HG02885 (cell line): Measurements from ENCODE around the gene NPAS2.

Experiments used
- ATAC-seq: cut with Tn5 transposase; IDR thresholded peaks from one replicate; pipeline ENCODE4 v1.9.1; 2021; ENCODE audit warnings: mild to moderate bottlenecking; ENCODE audit not compliant: unreplicated experiment, poor library complexity

The NPAS2 gene

GRCh38 chr2:100955226-100955625, 135.3 kb downstream of the NPAS2 start:
- ATAC-seq: no peak

DNA sequence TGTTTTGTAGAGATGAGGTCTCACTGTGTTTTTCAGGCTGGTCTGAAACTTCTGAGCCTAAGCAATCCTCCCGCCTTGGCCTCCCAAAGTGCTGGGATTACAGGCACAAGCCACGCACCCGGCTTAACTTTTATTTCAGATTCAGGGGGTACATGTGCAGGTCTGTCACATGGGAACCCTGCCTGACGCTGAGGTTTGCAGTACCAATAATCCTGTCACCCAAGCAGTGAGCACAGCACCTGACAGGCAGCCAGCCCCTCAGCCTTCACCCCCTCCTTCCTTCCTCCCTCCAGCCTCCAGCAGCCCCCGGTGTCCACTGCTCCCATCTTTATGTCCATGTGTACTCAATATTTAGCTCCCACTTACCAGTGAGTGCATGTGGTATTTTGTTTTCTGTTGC, 136.1 kb downstream of the NPAS2 start:
- no peak for ATAC-seq

GRCh38 chr2:100957996-100958653, 138.2 kb downstream of the NPAS2 start:
- ATAC-seq: no peak

- no peak for ATAC-seq
These were observed 139.4 kb downstream of the NPAS2 start for GRCh38 chr2:100959225-100959880.

- no peak for ATAC-seq
These were observed 140.7 kb downstream of the NPAS2 start for GRCh38 chr2:100960688-100961087.

GRCh38 chr2:100962366-100963025, 142.6 kb downstream of the NPAS2 start:
- no peak for ATAC-seq

- no peak for ATAC-seq
These were observed 143.1 kb downstream of the NPAS2 start for GRCh38 chr2:100963026-100963375.

DNA sequence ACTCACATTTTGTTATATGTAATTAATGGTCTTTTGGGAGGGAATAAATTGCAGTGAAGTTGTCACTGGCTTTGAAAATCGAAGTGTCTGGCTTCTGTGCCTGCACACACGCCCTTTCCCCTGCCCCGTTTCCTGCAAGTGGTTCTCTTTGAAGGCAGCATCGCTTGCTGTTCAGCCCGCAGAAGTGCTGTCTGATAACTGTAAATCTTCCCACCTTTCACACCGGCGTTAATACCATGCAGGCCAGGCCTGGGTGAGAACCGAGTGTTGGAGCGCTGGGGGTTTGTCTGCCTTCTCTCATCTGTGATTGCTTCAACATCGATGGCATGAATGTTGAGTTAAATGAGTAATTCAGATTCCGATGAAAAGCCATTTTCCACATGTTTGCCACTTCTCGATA, 144.3 kb downstream of the NPAS2 start:
- no peak for ATAC-seq

DNA sequence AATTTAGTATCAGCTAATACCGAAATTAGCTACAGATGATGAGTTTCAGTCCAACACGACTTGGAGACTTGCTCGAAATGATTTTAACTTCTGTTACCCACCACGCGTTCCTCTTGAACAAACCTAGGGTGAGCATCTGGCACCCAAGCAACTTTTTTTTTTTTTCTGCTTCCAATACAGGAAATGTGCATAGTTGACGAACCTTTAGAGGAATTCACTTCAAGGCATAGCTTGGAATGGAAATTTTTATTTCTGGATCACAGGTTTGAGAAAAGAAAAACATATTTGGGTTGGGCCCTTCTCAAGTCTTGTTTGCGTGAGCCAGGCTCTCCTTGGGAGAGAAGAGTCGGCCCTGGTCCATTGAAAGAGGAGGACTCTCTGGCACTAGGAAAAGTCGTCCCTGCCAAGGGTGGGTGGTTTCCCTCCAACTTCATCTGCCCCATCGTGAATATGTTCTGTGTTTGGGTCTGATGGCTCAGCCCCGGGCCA, 144.8 kb downstream of the NPAS2 start:
- ATAC-seq: no peak

GRCh38 chr2:100965596-100965995, 145.7 kb downstream of the NPAS2 start:
- no peak for ATAC-seq

GRCh38 chr2:100967716-100968115, 147.8 kb downstream of the NPAS2 start:
- ATAC-seq: no peak

GRCh38 chr2:100968146-100969145, 148.5 kb downstream of the NPAS2 start:
- ATAC-seq: no peak

- ATAC-seq: no peak
These were observed 150.1 kb downstream of the NPAS2 start for GRCh38 chr2:100969998-100970397.

- no peak for ATAC-seq
These were observed 151.3 kb downstream of the NPAS2 start for GRCh38 chr2:100971221-100971620.

DNA sequence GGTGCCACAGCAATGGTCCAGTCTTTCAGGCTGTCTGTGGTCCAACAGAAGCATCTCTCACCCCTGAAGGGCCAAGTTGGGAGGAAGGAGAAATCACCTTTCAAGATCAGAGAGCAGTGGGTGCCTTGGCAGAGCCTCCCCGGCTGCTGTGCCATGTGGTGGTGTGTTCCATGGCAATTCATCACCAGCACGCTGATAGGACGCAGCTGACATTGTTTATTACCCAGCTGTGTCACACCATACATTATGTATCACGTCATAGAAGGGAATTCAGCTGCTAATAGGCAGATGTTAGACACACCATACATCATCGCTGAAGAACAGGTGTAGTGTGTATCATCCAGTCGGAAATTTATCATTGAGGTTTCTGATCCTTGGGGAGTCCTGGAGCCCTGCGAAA, 152.5 kb downstream of the NPAS2 start:
- no peak for ATAC-seq

GRCh38 chr2:100974712-100975520, 155.0 kb downstream of the NPAS2 start:
- no peak for ATAC-seq

DNA sequence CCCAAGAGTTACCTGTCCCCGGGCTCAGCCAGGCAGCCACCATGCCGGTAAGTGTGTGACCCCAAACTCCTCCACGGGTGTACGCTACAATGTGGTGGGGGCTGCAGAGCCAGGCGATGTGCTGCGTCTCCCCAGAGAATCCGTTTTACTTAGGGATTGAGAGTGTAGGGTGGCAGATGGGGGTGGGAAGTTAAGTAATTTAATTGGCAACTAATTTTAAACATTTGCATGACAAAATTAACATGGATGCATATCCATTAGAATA, 155.5 kb downstream of the NPAS2 start:
- no peak for ATAC-seq

- no peak for ATAC-seq
These were observed 156.1 kb downstream of the NPAS2 start for GRCh38 chr2:100976061-100976460.

GRCh38 chr2:100976645-100977391, 156.9 kb downstream of the NPAS2 start:
- ATAC-seq: peak; percentile 92
